Gastrocnemius medialis (tissue), 4 donors: ENCODE results near the gene FSIP1. TPM values are rescaled to one million over a fixed set of nuclear protein-coding genes. Genes with fewer than 3 reads are reported as not detected.

ENCODE experiments used
- ATAC-seq, 2 donors: fragments of 150-250 bp; one replicate each; pipeline ENCODE4 v1.9.1; 2016
- DNase-seq, 2 donors: peaks; one replicate each; pipeline ENCODE4 v3.0.0-alpha.2; 2019
- H3K27ac ChIP-seq, 4 donors: fragments of 200-600 bp; sonication (generic); 1 replicate in 1 of 4; 2 replicates in 3 of 4; pipeline ENCODE4 v1.5.1; 2016 to 2018; ENCODE audit warnings: mild to moderate bottlenecking in 2 of 4, moderate library complexity in 1 of 4
- H3K27me3 ChIP-seq, 3 donors: fragments of 200-600 bp; sonication (generic) in 2 of 3; 1 replicate in 1 of 3; 2 replicates in 2 of 3; pipeline versions ENCODE4 v1.5.1 to v1.6.0; 2016 to 2019; ENCODE audit warnings: mild to moderate bottlenecking in 1 of 3, moderate library complexity in 1 of 3
- H3K36me3 ChIP-seq, 2 donors: fragments of 200-600 bp; sonication (generic) in 1 of 2; one replicate each; pipeline ENCODE4 v1.5.1; 2017 to 2018
- H3K4me1 ChIP-seq, 2 donors: fragments of 200-600 bp; sonication (generic) in 1 of 2; one replicate each; pipeline ENCODE4 v1.5.1; 2016 to 2017; ENCODE audit warnings: mild to moderate bottlenecking in 2 of 2
- H3K4me3 ChIP-seq, 4 donors: fragments of 200-600 bp; sonication (generic) in 3 of 4; 1 replicate in 1 of 4; 2 replicates in 3 of 4; pipeline ENCODE4 v1.5.1; 2016 to 2019; ENCODE audit warnings: mild to moderate bottlenecking in 2 of 4
- H3K9me3 ChIP-seq, 3 donors: fragments of 200-600 bp; sonication (generic) in 2 of 3; 1 replicate in 1 of 3; 2 replicates in 2 of 3; pipeline ENCODE4 v1.5.1; 2016 to 2019
- CTCF ChIP-seq, 5 experiments: fragments of 450-650 bp in 3 of 5; fragments of 200-600 bp in 2 of 5; sonication (generic) in 2 of 5; IDR thresholded peaks in 4 of 5; conservative IDR thresholded peaks in 1 of 5; 1 replicate in 4 of 5; 2 replicates in 1 of 5; pipeline ENCODE4 v1.5.1; 2016 to 2019; ENCODE audit warnings: antibody characterized with exemption in 5 of 5, mild to moderate bottlenecking in 3 of 5, moderate library complexity in 3 of 5
- POLR2A ChIP-seq, 2 donors: fragments of 450-650 bp; IDR thresholded peaks; one replicate each; pipeline ENCODE4 v1.6.1; 2017; ENCODE audit warnings: antibody characterized with exemption in 2 of 2, mild to moderate bottlenecking in 2 of 2, moderate library complexity in 2 of 2
- in situ Hi-C, 4 donors: fragments of 200-750 bp; cut with MboI; loops; one replicate each; pipeline versions ENCODE4 v1.15.0 to v1.8.0; 2017; ENCODE audit warnings: low sequenced_read_pairs in 4 of 4
- intact Hi-C: fragments of 100-400 bp; cut with DNase I; formaldehyde crosslinking; loops from one replicate; pipeline ENCODE4 v1.15.1; 2023; ENCODE audit warnings: low total_unique reads
- total RNA-seq, 4 donors: library from RNA; depleted of rRNA; stranded (reverse); fragments of >200 nt; gene quantifications; one replicate each; pipeline versions ENCODE4 v1.1.0 to v1.2.3, GENCODE V29; 2016

Gene FSIP1
- total RNA-seq, 4 donors from 2014 or later: 0.11 to 23.9 (median 1.0) TPM; not detected in 1

GRCh38 chr15:39729500-39729899, 53.1 kb downstream of the FSIP1 start:
- ATAC-seq (no peak), DNase-seq (no peak)
- Histone ChIP-seq H3K36me3 (no peaks in the 10 kb centered on the region), H3K4me3 (no peak overlapping the region), H3K4me1 (no peaks in the 10 kb centered on the region), H3K9me3 (no peaks in the 10 kb centered on the region), H3K27me3 (no peaks in the 10 kb centered on the region), H3K27ac (no peak overlapping the region)
- in situ Hi-C loops: no loop called here
- TF ChIP-seq CTCF (IDR thresholded peaks at IDR 0.05 in 4 of 5, conservative IDR thresholded peaks at IDR 0.05 in 1 of 5) (no peak), POLR2A (IDR thresholded peaks at IDR 0.05) (no peak)
- intact Hi-C loops: no loop called here

GRCh38 chr15:39728845-39729244, 53.8 kb downstream of the FSIP1 start:
- DNase-seq (no peak), ATAC-seq (no peak)
- H3K9me3 ChIP-seq: no peaks in the 10 kb centered on the region
- TF ChIP-seq CTCF (IDR thresholded peaks at IDR 0.05 in 4 of 5, conservative IDR thresholded peaks at IDR 0.05 in 1 of 5): no peak
- TF ChIP-seq POLR2A (IDR thresholded peaks at IDR 0.05): no peak
- in situ Hi-C loops: no loop called here
- intact Hi-C loops: no loop called here
- H3K4me3 ChIP-seq: no peak overlapping the region
- H3K4me1 ChIP-seq: no peaks in the 10 kb centered on the region
- no peaks in the 10 kb centered on the region for H3K36me3 ChIP-seq
- H3K27me3 ChIP-seq: no peaks in the 10 kb centered on the region
- H3K27ac ChIP-seq: no peak overlapping the region

- Histone ChIP-seq H3K4me3 (no peak overlapping the region), H3K9me3 (no peaks in the 10 kb centered on the region), H3K27me3 (no peaks in the 10 kb centered on the region), H3K27ac (no peak overlapping the region), H3K36me3 (no peaks in the 10 kb centered on the region), H3K4me1 (no peaks in the 10 kb centered on the region)
- no peak for TF ChIP-seq CTCF (IDR thresholded peaks at IDR 0.05 in 4 of 5, conservative IDR thresholded peaks at IDR 0.05 in 1 of 5)
- TF ChIP-seq POLR2A (IDR thresholded peaks at IDR 0.05): no peak
- ATAC-seq: no peak
- in situ Hi-C loops: no loop called here
- intact Hi-C loops: no loop called here
- no peak for DNase-seq
Observed at GRCh38 chr15:39721893-39722292, 60.7 kb downstream of the FSIP1 start.

- intact Hi-C loops: no loop called here
- H3K4me3 ChIP-seq: no peak overlapping the region
- H3K36me3 ChIP-seq: no peaks in the 10 kb centered on the region
- H3K27ac ChIP-seq: no peak overlapping the region
- H3K27me3 ChIP-seq: no peaks in the 10 kb centered on the region
- ATAC-seq (no peak), DNase-seq (no peak)
- TF ChIP-seq CTCF (IDR thresholded peaks at IDR 0.05 in 4 of 5, conservative IDR thresholded peaks at IDR 0.05 in 1 of 5) (no peak), POLR2A (IDR thresholded peaks at IDR 0.05) (no peak)
- H3K4me1 ChIP-seq: no peaks in the 10 kb centered on the region
- H3K9me3 ChIP-seq: no peaks in the 10 kb centered on the region
- in situ Hi-C loops: no loop called here
Observed at GRCh38 chr15:39720621-39721611, 61.7 kb downstream of the FSIP1 start.
